HG02623 (cell line): Measurements from ENCODE around the gene DHRS12.

Experiments used
- ATAC-seq: cut with Tn5 transposase; IDR thresholded peaks from one replicate; pipeline ENCODE4 v1.9.1; 2021; ENCODE audit warnings: moderate library complexity; ENCODE audit not compliant: unreplicated experiment

Gene DHRS12

DNA sequence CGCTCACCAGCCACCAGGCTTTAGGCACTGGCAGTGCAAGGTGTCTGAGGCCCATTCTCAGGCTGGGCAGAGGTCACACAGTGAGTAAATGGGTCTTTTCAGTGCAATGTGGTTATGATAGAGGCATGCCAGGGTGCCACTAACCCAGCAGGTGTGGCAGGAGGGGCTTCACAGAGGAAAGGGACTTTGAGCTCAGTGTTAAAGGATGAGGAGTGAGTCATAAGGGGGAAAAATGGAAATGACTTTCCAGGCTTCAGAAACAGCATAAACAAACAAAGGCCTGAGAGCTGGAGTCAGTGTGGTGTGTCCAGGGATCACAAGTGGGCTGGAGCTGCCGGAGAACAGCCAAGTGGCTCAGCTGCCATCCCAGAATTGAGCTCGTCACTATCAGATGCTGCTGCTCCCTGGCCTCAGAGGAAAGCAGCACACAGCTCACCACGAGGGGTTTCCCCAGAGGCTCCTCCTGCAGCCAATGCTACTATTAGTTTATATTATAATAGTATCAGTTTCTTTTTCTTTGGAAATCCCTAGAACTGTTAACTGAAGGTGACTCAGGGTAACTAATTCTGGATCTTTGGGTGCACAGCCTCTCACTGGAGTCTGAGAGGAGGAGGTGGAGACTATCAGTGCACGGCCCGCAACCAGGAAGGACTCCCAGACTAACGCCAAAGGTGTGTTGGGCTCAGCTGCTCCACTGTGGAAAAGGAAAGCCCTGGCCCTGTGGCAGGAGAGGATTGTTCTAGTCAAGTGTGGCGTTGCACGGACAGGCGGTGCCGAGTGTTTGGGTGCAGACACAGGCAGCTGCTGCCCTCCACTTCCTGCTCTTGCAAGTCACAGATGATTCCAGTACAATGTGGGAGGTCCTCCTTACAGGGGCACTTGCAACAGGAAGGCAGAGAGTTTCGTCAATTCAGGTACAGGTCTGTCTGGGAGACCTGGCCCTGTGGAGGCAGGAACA, 39.5 kb downstream of the DHRS12 start:
- peak; percentile 76 for ATAC-seq

DNA sequence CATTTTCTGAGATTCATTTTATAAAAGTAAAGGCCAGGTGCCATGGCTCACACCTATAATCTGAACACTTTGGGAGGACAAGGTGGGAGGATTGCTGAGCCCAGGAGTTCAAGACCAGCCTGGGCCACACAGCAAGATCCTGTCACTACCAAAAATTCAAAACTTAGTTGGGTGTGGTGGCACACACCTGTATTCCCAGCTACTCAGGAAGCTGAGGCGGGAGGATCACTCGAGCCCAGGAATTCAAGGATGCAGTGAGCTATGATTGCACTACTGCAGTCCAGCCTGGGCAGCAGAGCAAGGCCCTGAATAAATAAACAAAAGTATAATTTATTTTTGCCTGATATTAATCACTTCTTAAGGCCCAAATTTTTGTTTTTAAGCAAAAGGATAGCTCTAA, 40.5 kb downstream of the DHRS12 start:
- no peak for ATAC-seq

DNA sequence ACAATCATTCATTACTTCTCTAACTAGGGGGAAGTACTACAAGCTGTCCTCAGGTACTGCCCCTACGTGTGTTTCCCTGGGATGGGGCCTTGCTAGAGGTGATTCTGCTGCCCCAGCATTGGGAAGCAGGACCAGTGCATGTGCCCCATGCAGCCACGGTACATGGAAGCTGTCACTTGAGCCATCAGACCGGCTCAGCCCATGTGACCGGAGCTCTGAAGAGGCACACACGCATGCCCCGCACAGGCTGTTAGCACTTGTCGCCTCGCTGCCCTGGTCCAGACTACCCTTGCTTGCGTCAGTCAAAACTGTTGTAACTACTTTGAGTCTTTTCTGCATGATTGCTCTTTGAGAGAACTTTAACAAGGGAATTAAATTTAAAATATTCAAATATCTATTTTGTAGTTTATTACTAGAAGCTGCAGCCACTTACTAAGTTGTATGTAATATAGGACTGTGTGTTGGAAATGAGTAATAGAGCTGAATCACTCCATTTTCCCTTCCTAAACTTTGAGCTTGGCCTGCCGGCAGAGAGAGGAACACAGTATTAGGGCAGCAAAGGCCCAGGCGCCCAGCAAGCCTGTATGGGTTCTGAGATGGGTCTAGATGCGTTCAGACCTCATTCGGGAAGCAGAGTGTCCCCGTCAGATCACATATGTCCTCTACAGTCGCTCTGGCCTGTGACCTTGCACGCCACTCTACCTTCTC, 42.2 kb downstream of the DHRS12 start:
- ATAC-seq = no peak

DNA sequence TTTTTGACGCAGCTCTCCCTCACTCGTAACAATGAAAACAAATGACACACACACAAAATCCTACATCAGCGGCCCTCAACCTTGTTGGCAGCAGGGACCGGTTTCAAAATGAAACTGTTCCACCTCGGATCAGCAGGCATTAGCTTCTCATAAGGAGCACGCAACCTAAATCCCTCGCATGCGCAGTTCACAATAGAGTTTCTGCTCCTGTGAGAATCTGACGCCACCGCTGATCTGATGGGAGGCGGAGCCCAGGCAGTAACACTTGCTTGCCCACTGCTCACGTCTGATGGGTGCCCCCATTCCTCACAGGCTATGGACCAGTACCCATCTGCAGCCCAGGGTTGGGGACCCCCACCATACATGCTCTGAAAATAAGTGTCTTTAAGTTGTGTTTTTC, 43.4 kb downstream of the DHRS12 start:
- no peak for ATAC-seq

DNA sequence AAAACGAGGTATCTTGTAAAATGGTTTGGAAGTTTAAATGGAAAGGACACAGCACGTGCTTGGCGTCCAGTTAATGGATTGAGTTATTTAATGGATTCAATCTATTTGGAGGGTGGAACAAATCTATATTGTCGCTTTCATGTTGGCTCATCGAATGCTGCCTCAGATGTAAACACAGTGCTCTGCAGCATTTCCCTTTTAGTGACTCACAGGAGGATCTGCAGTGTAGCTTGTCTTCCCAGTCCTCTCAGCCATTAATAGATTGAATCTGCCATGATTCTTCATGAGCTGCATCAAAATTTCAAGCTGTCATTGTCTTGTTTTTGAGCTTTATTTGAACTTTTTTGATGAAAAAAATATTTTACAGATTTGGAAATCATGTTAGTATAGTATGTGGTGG, 44.7 kb downstream of the DHRS12 start:
- ATAC-seq = no peak

DNA sequence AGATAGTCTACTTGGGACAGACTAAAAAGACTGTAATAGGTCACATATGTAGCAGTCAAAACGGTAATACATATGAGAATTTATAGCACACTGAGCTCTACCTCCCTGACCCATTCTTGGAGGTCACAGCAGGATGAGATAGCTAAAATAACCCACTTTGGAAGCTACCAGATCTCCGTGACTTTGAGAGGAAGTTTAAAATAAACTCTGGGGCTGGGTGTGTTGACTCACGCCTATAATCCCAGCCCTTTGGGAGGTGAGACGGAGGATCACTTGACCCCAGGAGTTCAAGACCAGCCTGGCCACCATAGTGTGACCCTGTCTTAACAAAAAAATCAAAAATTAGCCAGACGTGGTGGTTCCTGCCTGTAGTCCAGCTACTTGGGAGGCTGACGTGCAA, 45.3 kb downstream of the DHRS12 start:
- ATAC-seq = no peak

DNA sequence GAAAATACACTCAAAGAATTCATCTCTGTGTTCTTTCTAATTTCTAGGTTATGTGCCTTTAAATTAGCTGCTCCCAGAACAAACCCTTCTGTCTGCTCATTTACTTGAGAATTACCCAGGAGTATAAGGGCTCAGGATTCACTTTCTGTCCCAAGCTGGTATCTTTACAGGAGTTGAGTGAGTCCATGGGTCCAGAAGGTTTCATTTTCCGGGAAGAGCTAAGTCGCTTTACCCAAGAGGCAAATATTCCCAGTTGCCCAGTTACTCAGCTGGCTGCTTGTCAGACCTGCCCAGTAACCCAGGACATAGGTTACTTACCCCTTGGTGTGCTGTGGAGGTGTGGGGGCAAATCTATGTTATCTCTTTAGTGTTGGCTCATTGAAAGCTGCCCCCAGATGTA, 47.3 kb downstream of the DHRS12 start:
- ATAC-seq = no peak

DNA sequence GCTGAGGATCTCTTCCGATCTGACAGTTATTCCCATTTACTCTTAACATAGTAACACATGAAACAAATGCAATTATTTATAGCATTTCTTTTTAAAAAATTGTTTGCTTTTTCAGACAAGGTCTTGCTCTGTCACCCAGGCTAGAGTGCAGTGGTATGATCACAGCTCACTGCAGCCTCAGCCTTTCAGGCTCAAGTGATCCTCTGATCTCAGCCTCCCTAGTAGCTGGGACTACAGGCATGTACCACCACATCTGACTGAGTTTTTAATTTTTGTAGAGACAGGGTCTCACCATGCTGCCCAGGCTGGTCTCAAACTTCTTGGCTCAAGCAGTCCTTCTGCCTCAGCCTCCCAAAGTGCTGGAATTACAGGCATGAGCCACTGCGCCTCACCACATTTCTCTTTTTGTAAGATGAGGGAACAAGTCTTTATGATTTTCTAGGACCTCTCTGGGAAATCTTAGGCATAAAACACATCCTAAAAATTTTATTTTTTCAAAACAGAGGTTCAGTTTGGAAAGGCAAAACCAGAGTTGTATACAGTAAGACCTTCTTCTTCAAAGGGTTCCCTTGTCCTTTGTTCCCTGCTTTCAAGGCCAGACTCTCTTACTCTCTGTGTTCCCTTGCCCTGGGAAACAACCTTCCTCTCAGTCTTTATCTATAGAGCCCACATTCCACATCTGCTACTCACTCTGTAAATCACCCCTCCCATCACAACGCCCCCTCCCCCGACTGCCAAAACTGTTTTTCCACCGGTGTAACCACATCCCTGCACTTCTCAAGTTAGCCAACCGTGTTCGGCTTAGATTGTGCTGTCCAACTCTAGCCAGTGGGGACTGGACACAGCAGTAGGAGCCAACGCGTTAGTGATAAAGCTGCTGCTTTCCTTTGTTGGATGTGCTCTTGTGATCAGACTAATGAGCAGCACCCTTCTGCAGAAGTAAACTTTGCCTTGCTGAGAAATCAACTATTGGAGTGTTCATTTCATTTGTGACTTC, 56.2 kb downstream of the DHRS12 start:
- no peak for ATAC-seq

DNA sequence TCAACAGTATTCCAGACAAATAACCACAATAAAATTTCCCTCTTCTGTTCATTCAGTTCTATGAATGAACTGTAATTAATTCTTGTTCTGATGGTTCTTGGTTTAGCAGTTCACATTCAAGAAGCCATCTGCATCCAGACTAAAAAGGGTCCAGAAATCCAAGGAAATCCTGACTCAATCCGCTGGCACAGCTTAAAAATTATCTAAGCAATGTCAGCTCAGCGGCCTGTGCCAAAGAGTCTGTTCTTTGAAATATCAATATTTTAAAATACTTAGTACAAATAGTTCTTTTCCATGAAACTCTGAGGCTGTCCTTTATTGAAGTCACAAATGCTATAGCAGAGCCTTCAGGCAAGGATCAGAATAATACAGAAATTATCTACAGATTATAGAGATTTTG, 57.2 kb downstream of the DHRS12 start:
- no peak for ATAC-seq

DNA sequence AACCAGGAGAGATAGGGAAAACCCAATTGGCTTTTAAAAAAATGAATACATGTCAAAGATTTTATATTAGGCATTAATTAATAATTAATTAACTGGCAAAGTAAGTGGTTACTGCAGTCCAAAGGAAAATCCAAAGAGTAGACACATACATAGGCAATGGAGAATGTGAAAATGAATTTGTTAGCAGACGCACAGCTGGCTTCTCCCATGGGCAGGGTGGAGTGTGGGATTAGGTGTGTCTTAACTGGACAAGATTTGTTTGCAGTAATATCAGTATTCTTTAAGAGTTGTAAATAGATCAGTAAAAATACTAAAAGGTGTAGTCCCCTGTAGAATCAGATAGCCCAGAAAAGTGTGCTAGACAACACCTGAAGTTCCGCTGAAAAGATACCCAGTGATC, 58.7 kb downstream of the DHRS12 start:
- no peak for ATAC-seq

DNA sequence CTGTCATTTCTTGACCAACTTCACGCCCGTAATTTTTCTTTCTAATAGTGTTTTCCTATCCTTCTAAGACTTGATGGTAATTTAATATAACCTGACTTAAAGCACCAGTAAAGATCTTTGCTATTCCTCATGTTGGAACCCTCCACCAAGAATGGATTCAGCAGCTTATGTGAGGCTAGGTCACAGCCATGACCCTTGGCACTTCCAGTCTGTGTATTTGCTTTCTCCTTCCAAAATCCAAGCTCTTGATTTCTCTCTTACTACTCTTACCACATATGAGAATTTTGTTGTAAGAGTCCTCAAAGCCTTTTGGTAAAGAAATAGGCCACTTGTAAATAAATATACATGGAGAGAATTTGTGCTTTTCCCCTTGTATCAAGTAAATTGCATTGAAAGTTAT, 61.4 kb downstream of the DHRS12 start:
- no peak for ATAC-seq

DNA sequence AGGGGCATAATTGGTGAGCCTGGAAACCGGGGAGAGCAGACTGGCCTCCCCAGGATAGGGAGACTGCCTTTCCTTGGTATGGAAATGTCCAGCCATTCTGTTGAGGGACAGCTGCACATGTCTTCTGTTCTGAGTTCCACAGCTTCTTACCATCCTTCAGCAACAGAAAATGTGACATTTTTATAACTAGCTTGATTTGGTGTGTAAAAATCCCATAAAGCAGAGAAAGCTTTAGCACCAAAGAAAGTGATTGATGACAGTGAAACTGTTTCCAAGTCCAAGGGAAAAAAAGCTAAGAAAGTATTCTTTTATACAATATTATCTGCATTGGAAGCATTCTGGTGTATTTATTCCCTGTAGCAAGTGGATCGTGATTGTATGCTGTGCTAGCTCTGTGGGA, 61.9 kb downstream of the DHRS12 start:
- ATAC-seq = no peak

DNA sequence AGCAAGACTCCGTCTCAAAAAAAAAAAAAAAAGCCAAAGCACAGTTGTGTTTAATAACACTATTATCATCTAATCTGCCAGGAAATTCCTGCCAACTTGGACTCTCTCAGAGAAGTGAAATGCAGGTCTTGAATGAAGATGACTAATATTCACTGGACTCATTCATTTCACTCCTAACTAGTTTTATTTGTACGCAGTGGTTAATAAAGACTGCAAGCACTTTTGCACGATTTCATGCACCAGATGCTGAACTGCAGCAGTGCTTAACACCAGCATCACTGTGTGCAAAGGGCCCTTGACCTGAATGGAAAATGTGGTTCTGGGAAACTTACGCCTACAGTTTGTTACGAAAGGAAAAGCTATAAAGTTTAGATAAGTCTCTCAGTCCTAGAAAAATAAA, 63.3 kb downstream of the DHRS12 start:
- no peak for ATAC-seq

DNA sequence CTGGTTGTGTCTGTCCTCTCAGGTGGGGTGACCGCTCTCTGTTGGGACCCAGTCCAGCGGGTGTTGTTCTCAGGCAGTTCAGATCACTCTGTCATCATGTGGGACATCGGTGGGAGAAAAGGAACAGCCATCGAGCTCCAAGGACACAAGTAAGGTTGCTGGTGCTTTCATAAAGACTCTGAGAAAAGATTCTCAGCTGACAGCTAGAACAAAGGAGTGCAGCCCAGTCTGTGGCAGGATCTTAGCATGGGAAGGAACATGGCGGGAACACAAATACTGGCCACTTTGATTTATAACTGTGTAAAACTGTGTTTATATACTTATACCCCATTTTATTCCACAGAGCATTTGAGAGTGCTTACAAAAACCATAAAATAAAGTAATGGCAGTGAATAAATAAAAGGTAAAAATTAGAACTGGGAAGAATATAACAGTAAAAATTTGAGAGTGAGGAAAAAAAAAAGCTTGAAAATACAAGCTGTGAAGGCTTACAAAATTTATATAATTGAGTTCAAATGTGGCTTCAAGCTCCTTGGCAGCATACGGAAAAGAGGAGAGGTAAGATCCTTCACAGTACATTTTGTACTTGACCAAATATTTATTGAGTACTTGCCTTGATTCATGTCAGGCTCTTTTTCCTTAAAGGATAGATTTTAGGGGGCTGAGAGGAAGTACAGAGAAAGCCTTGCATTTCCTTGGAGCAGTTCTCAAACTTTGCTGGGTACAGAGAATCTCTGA, 64.8 kb downstream of the DHRS12 start:
- ATAC-seq = no peak

DNA sequence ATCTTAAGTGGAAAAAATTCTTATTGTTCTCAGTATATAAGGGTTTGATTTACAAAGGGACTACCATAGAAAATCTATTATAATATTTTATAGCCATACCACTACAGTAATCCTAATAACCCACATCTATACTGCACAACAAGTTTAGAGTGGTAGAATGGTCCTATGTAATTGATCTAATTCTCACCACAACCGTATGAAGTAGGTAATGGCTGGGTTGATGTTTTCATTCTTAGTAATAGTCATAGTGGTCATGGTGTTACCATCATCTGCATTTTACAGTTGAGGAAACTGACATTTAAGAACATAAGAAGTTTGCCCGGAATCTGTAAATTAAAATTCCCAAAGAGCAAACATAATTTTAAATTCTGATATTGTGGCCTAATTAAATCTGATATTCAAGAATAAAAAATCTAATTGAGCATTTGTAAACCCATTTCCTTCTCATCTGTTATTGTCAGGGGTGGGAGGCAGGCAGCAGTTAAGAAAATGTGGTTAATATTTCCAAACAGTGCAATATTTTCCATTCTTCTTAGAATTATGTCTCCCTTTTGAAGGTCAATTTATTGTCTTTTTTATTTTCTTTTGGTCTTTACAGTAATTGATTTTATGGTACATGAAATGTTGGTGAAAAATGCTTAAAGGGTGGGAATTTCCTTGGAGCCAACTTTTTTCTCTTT, 65.6 kb downstream of the DHRS12 start:
- no peak for ATAC-seq

DNA sequence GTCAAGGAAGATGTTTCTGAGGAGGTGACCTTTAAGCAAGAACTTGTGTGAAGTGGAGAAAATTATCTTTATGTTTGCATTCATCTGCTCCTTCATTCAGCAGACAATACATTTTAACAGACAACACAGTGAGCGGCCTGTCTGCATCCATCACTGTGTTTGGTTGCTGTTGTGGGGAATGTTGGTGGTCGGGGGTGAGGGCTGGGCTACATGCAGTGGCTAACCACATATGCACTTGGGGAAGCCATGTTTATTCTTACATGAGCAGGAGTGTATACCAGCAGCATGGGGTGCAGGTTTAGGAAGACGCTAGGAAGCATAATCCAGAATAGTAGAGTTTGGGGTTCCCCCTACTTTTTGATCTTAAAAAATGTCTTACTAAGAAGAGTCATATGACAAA, 66.4 kb downstream of the DHRS12 start:
- ATAC-seq = no peak

DNA sequence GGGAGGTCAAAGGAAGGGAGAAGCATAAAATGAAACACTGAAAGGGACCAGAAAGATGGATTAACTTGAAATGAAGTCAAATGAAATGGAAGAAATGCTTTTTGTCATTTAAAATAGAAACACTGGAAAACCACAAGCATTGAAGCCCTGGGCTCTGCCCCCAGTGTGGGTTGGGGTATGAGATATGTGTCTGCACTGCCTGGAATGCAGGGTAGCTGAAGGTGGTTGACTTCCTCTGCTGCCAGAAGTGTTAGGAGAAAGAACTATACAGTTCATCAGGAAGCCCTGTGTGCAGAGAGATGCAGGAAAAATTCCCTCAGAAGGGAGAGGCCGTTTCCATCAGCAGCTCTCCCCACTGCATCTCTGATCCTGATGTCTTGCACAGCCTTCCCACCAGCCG, 69.2 kb downstream of the DHRS12 start:
- ATAC-seq = no peak

DNA sequence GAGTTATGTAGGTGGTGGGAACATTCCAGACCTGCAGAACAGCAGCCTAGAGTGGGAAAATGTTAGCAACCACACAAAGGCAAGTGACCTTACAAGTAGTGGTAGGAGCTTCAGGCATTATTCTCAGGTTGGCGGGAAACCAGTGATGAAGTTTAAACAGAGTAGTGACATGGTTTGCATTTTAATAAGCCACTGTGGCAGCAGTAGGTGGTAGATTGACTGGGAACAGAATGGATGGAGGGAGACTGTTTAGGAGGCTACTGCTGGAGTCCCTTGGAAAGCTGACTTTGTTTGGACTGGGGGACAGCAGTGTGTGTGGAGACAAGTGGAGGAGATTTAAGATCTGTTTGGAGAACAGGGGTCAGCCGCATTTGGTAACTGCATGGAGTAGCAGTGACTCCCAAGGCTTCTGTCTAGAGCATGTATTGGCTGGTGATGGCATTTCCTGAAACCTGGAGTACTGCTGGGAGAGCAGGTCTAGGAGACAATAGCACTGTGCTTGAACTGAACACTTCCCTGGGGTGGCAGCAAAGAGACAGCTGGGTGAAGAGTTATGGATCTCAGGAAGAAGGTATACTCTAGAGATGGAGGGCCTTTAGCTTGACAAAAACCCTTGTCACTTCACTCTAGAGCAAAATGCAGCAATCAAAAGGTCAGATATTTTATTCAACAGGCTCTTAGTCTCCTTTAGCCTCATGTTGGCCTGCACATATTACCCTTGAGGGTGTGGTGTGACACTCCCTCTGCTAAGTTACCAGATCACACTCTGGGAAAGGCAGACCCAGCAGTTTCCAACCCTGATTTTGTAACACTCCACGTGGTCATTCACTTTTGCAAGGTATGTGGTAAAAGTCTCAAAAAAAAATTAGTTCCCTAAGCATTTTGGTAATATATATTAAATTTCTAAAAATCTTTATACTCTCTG, 70.3 kb downstream of the DHRS12 start:
- no peak for ATAC-seq

DNA sequence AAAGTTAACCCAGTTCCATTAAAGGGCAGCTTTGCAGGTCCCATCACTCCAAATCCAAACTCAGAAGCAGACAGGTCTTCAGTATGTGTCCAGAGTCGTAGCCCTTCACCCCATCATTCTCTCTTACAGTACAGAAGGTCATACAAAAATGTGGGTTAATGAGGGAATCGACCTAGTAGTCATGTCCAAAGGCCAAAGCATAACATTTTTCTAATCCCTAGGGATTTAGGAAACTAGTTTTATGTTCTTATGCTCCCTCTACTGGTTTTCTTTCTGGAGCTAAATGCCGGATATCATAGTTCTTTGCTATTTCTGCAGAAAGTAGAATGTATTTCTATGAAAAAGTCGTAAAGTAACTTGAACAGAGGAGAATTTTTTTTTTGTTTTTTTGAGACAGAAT, 72.2 kb downstream of the DHRS12 start:
- ATAC-seq = no peak
